ENCODE results near the gene SETD6.

Gene SETD6

GRCh38 chr16:58495521-58496331 lies 19.6 kb upstream of the SETD6 start:
- Histone ChIP-seq H3K9ac (ENCODE audit: low read depth, low read length, poor library complexity, severe bottlenecking) (no peak overlapping the region), H3F3A (ENCODE audit: low read depth) (no peaks in the 10 kb centered on the region), H3K79me2 (ENCODE audit: insufficient read depth, low read length) (no peaks in the 10 kb centered on the region), H2AFZ (ENCODE audit: low read length) (no peak overlapping the region), H3K9me3 (ENCODE audit: insufficient read depth, low read depth, low read length) (no peaks in the 10 kb centered on the region), H3K27me3 (ENCODE audit: insufficient read depth, low read length, poor library complexity, severe bottlenecking) (no peaks in the 10 kb centered on the region), H3K36me3 (ENCODE audit: insufficient read depth, low read length) (no peaks in the 10 kb centered on the region), H3K4me2 (ENCODE audit: low read depth, low read length, poor library complexity, severe bottlenecking) (no peak overlapping the region), H3K4me3 (ENCODE audit: low read length, poor library complexity, severe bottlenecking) (no peak overlapping the region), H4K20me1 (ENCODE audit: insufficient read depth, low read length, poor library complexity, severe bottlenecking) (no peaks in the 10 kb centered on the region), H3K4me1 (ENCODE audit: insufficient read depth, low read length, poor library complexity, severe bottlenecking) (no peaks in the 10 kb centered on the region), H3K9me2 (replicated peaks; ENCODE audit: low read depth, low read length) (no peaks in the 10 kb centered on the region)
- no peak for TF ChIP-seq CTCF (conservative IDR thresholded peaks at IDR 0.05; ENCODE audit: low read length)
- TF ChIP-seq EZH2phosphoT487 (IDR thresholded peaks at IDR 0.05; ENCODE audit: borderline replicate concordance): no peak

GRCh38 chr16:58497468-58497867 lies 17.8 kb upstream of the SETD6 start:
- Histone ChIP-seq H3K36me3 (ENCODE audit: insufficient read depth, low read length) (no peaks in the 10 kb centered on the region), H3K27me3 (ENCODE audit: insufficient read depth, low read length, poor library complexity, severe bottlenecking) (no peaks in the 10 kb centered on the region), H3K9ac (ENCODE audit: low read depth, low read length, poor library complexity, severe bottlenecking) (no peak overlapping the region), H2AFZ (ENCODE audit: low read length) (no peak overlapping the region), H3F3A (ENCODE audit: low read depth) (no peaks in the 10 kb centered on the region), H3K4me1 (ENCODE audit: insufficient read depth, low read length, poor library complexity, severe bottlenecking) (no peaks in the 10 kb centered on the region), H3K9me3 (ENCODE audit: insufficient read depth, low read depth, low read length) (no peaks in the 10 kb centered on the region), H3K4me2 (ENCODE audit: low read depth, low read length, poor library complexity, severe bottlenecking) (no peak overlapping the region), H3K9me2 (replicated peaks; ENCODE audit: low read depth, low read length) (no peaks in the 10 kb centered on the region), H4K20me1 (ENCODE audit: insufficient read depth, low read length, poor library complexity, severe bottlenecking) (no peaks in the 10 kb centered on the region), H3K4me3 (ENCODE audit: low read length, poor library complexity, severe bottlenecking) (no peak overlapping the region), H3K79me2 (ENCODE audit: insufficient read depth, low read length) (no peaks in the 10 kb centered on the region)
- TF ChIP-seq EZH2phosphoT487 (IDR thresholded peaks at IDR 0.05; ENCODE audit: borderline replicate concordance) (no peak), CTCF (conservative IDR thresholded peaks at IDR 0.05; ENCODE audit: low read length) (no peak)

- Histone ChIP-seq H3K9ac (ENCODE audit: low read depth, low read length, poor library complexity, severe bottlenecking) (no peak overlapping the region), H3F3A (ENCODE audit: low read depth) (no peaks in the 10 kb centered on the region), H3K4me2 (ENCODE audit: low read depth, low read length, poor library complexity, severe bottlenecking) (no peak overlapping the region), H2AFZ (ENCODE audit: low read length) (no peak overlapping the region), H4K20me1 (ENCODE audit: insufficient read depth, low read length, poor library complexity, severe bottlenecking) (no peaks in the 10 kb centered on the region), H3K36me3 (ENCODE audit: insufficient read depth, low read length) (no peaks in the 10 kb centered on the region), H3K9me2 (replicated peaks; ENCODE audit: low read depth, low read length) (no peaks in the 10 kb centered on the region), H3K27me3 (ENCODE audit: insufficient read depth, low read length, poor library complexity, severe bottlenecking) (no peaks in the 10 kb centered on the region), H3K9me3 (ENCODE audit: insufficient read depth, low read depth, low read length) (no peaks in the 10 kb centered on the region), H3K4me3 (ENCODE audit: low read length, poor library complexity, severe bottlenecking) (no peak overlapping the region), H3K79me2 (ENCODE audit: insufficient read depth, low read length) (no peaks in the 10 kb centered on the region), H3K4me1 (ENCODE audit: insufficient read depth, low read length, poor library complexity, severe bottlenecking) (no peaks in the 10 kb centered on the region)
- no peak for TF ChIP-seq CTCF (conservative IDR thresholded peaks at IDR 0.05; ENCODE audit: low read length)
- no peak for TF ChIP-seq EZH2phosphoT487 (IDR thresholded peaks at IDR 0.05; ENCODE audit: borderline replicate concordance)
Measured at GRCh38 chr16:58497935-58498334, 17.4 kb upstream of the SETD6 start.

All from Loucy (cell line).